H1 (cell line): ENCODE measurements around the gene OSTC. TPM values are rescaled to one million over a fixed set of nuclear protein-coding genes. Genes with fewer than 3 reads are reported as not detected.

ENCODE experiments used
- CTCF ChIA-PET: fragments of 300-600 bp; sonication (Branson Sonifier 250); formaldehyde crosslinking; loops from one replicate; lab custom pipeline; 2021; ENCODE audit not compliant: partially characterized antibody; lab: Charles Lee
- POLR2A ChIA-PET: fragments of 300-600 bp; sonication (Branson Sonifier 250); formaldehyde crosslinking; loops from one replicate; lab custom pipeline; 2021; ENCODE audit warnings: inconsistent platforms; ENCODE audit not compliant: partially characterized antibody; lab: Charles Lee
- DNase-seq, 2 experiments: peaks; one replicate each; pipeline versions ENCODE4 v3.0.0 to v3.0.0-alpha.2; 2010 to 2022; ENCODE audit warnings: low spot score in 2 of 2, low read depth in 1 of 2, mixed read lengths in 1 of 2
- FAIRE-seq: peaks from 2 replicates; lab custom pipeline; 2011; peaks lifted over from hg19 to GRCh38; lab: Jason Lieb, UNC
- H2AFZ ChIP-seq: 2 replicates; pipeline ENCODE4 v1.8.1; 2012; ENCODE audit warnings: low read length, inconsistent platforms
- H2AK5ac ChIP-seq: 2 replicates; pipeline ENCODE4 v1.6.1; 2013; ENCODE audit warnings: low read depth, low read length
- H2BK120ac ChIP-seq: replicated peaks from 2 replicates; pipeline ENCODE3; 2013; ENCODE audit warnings: low read depth, low read length, inconsistent platforms
- H2BK12ac ChIP-seq: 2 replicates; pipeline ENCODE4 v1.6.1; 2013; ENCODE audit warnings: low read depth, low read length
- H2BK15ac ChIP-seq: 2 replicates; pipeline ENCODE4 v1.6.1; 2013; ENCODE audit warnings: low read length
- H2BK20ac ChIP-seq: 2 replicates; pipeline ENCODE4 v1.6.1; 2013; ENCODE audit warnings: low read length
- H2BK5ac ChIP-seq: 2 replicates; pipeline ENCODE4 v1.6.1; 2013; ENCODE audit warnings: low read depth, low read length
- H3K14ac ChIP-seq: 2 replicates; pipeline ENCODE4 v1.6.1; 2013; ENCODE audit warnings: inconsistent platforms; ENCODE audit not compliant: insufficient read length
- H3K18ac ChIP-seq: 2 replicates; pipeline ENCODE4 v1.6.1; 2013; ENCODE audit warnings: low read length; ENCODE audit errors: extremely low read depth
- H3K23ac ChIP-seq: 2 replicates; pipeline ENCODE4 v1.6.1; 2013; ENCODE audit warnings: inconsistent platforms; ENCODE audit not compliant: insufficient read length
- H3K23me2 ChIP-seq: 2 replicates; pipeline ENCODE4 v1.6.1; 2013; ENCODE audit warnings: low read depth, low read length
- H3K27ac ChIP-seq: 2 replicates; pipeline ENCODE4 v1.6.1; 2011; ENCODE audit warnings: low read depth, low read length, inconsistent platforms
- H3K27me3 ChIP-seq, 4 experiments: replicated peaks in 1 of 4; 1 replicate in 1 of 4; 2 replicates in 3 of 4; pipeline versions ENCODE4 v1.6.1 to v1.8.1; 2011 to 2013; ENCODE audit warnings: low read length in 3 of 4, mild to moderate bottlenecking in 3 of 4, inconsistent platforms in 2 of 4, mixed read lengths in 2 of 4, moderate library complexity in 1 of 4; ENCODE audit not compliant: control insufficient read depth in 3 of 4, insufficient read depth in 3 of 4; ENCODE audit errors: extremely low read depth in 1 of 4
- H3K36me3 ChIP-seq, 4 experiments: 2 replicates each; pipeline versions ENCODE4 v1.6.1 to v1.8.1; 2011 to 2013; ENCODE audit warnings: mild to moderate bottlenecking in 4 of 4, low read length in 3 of 4, moderate library complexity in 2 of 4, control low read depth in 1 of 4, inconsistent platforms in 1 of 4; ENCODE audit not compliant: insufficient read depth in 4 of 4, control insufficient read depth in 2 of 4
- H3K4ac ChIP-seq: replicated peaks from 2 replicates; pipeline ENCODE3; 2013; ENCODE audit warnings: low read length, low read depth, mixed read lengths, inconsistent platforms; ENCODE audit not compliant: insufficient read length
- H3K4me1 ChIP-seq, 4 experiments: replicated peaks in 1 of 4; 1 replicate in 1 of 4; 2 replicates in 3 of 4; pipeline versions ENCODE4 v1.6.1 to v1.8.1; 2011 to 2013; ENCODE audit warnings: low read length in 3 of 4, inconsistent platforms in 2 of 4, mixed read lengths in 1 of 4; ENCODE audit not compliant: insufficient read depth in 4 of 4, control insufficient read depth in 3 of 4
- H3K4me2 ChIP-seq, 2 experiments: 2 replicates each; pipeline versions ENCODE4 v1.6.1 to v1.8.1; 2011 to 2013; ENCODE audit warnings: low read depth in 2 of 2, low read length in 2 of 2, control low read depth in 1 of 2, inconsistent platforms in 1 of 2, mild to moderate bottlenecking in 1 of 2; ENCODE audit not compliant: insufficient read depth in 1 of 2
- H3K4me3 ChIP-seq, 4 experiments: fragments of 200-600, 300-600 bp in 1 of 4; sonication (generic), shearing (Covaris generic), sonication (Bioruptor Twin) in 1 of 4; 2 replicates each; pipeline versions ENCODE4 v1.5.1 to v1.8.1; 2011 to 2016; ENCODE audit warnings: low read length in 4 of 4, low read depth in 3 of 4, control low read depth in 2 of 4, inconsistent platforms in 2 of 4, mild to moderate bottlenecking in 2 of 4, mixed read lengths in 1 of 4, moderate library complexity in 1 of 4; ENCODE audit not compliant: insufficient read depth in 2 of 4; ENCODE audit errors: extremely low read depth in 1 of 4
- H3K56ac ChIP-seq: replicated peaks from 2 replicates; pipeline ENCODE3; 2013; ENCODE audit warnings: low read depth, mild to moderate bottlenecking, mixed read lengths, low read length, inconsistent platforms; ENCODE audit not compliant: insufficient read length
- H3K79me1 ChIP-seq: 2 replicates; pipeline ENCODE4 v1.6.1; 2013; ENCODE audit warnings: low read depth, low read length, control low read depth
- H3K79me2 ChIP-seq, 2 experiments: 2 replicates each; pipeline versions ENCODE4 v1.6.1 to v1.8.1; 2012 to 2013; ENCODE audit warnings: low read length in 2 of 2, mild to moderate bottlenecking in 2 of 2, inconsistent platforms in 1 of 2; ENCODE audit not compliant: insufficient read depth in 2 of 2, control insufficient read depth in 1 of 2
- H3K9ac ChIP-seq, 4 experiments: replicated peaks in 1 of 4; 1 replicate in 1 of 4; 2 replicates in 3 of 4; pipeline versions ENCODE4 v1.6.1 to v1.8.1; 2011 to 2013; ENCODE audit warnings: low read depth in 3 of 4, low read length in 3 of 4, control low read depth in 2 of 4, mild to moderate bottlenecking in 2 of 4, moderate library complexity in 2 of 4, inconsistent platforms in 1 of 4; ENCODE audit errors: extremely low read depth in 1 of 4
- H3K9me3 ChIP-seq, 2 experiments: 2 replicates each; pipeline versions ENCODE4 v1.6.1 to v1.8.1; 2012 to 2013; ENCODE audit warnings: mild to moderate bottlenecking in 2 of 2, moderate library complexity in 2 of 2, control low read depth in 1 of 2, inconsistent platforms in 1 of 2, low read depth in 1 of 2, low read length in 1 of 2, mixed read lengths in 1 of 2; ENCODE audit not compliant: insufficient read depth in 2 of 2
- H4K20me1 ChIP-seq, 2 experiments: replicated peaks in 1 of 2; 2 replicates each; pipeline versions ENCODE3 to v1.8.1; 2011 to 2013; ENCODE audit warnings: inconsistent platforms in 2 of 2, low read length in 2 of 2, mild to moderate bottlenecking in 1 of 2; ENCODE audit not compliant: insufficient read depth in 2 of 2, control insufficient read depth in 1 of 2
- H4K5ac ChIP-seq: 2 replicates; pipeline ENCODE4 v1.6.1; 2013; ENCODE audit warnings: low read length, low read depth, mixed read lengths, inconsistent platforms; ENCODE audit not compliant: insufficient read length
- H4K8ac ChIP-seq: 2 replicates; pipeline ENCODE4 v1.8.0; 2013; ENCODE audit warnings: mild to moderate bottlenecking, moderate library complexity, low read length, inconsistent platforms; ENCODE audit not compliant: insufficient read depth; ENCODE audit errors: extremely low read depth
- H4K91ac ChIP-seq: replicated peaks from 2 replicates; pipeline ENCODE3; 2013; ENCODE audit warnings: low read length, mixed read lengths, inconsistent platforms; ENCODE audit not compliant: insufficient read length
- BCL11A ChIP-seq, 2 experiments: IDR thresholded peaks; one replicate each; pipeline ENCODE4 v1.6.1; 2011; ENCODE audit warnings: low read depth in 2 of 2, low read length in 2 of 2, mild to moderate bottlenecking in 2 of 2
- CTBP2 ChIP-seq: IDR thresholded peaks from 2 replicates; pipeline ENCODE4 v1.7.0; 2011; ENCODE audit warnings: borderline replicate concordance, mild to moderate bottlenecking, moderate library complexity, mixed read lengths, low read length; ENCODE audit not compliant: insufficient read depth, insufficient read length
- EZH2 ChIP-seq: fragments of 200-600 bp; sonication (generic); IDR thresholded peaks from 2 replicates; pipeline ENCODE4 v1.7.1; 2012; ENCODE audit warnings: low read depth, mild to moderate bottlenecking, moderate library complexity, low read length, inconsistent platforms; ENCODE audit not compliant: severe bottlenecking
- MAFK ChIP-seq: IDR thresholded peaks from 2 replicates; pipeline ENCODE4 v1.6.1; 2012; ENCODE audit warnings: low read depth, mild to moderate bottlenecking, improper control_type of control experiment, low read length
- RAD21 ChIP-seq, 2 experiments: IDR thresholded peaks in 1 of 2; conservative IDR thresholded peaks in 1 of 2; 2 replicates each; pipeline ENCODE4 v1.6.1; 2011; ENCODE audit warnings: low read depth in 2 of 2, low read length in 2 of 2, improper control_type of control experiment in 1 of 2, inconsistent platforms in 1 of 2, mild to moderate bottlenecking in 1 of 2, moderate library complexity in 1 of 2
- SIX5 ChIP-seq: IDR thresholded peaks from 2 replicates; pipeline ENCODE4 v1.6.1; 2011; ENCODE audit warnings: mild to moderate bottlenecking, low read depth, low read length
- SP4 ChIP-seq: IDR thresholded peaks from 2 replicates; pipeline ENCODE4 v1.6.1; 2012; ENCODE audit warnings: low read length, inconsistent platforms
- WGBS, 2 experiments: shearing (Covaris generic) in 1 of 2; methylation state at CpG; one replicate each; pipeline versions ENCODE4 v1.1.6 to v1.1.7; 2013 to 2015; ENCODE audit warnings: low lambda C conversion rate in 2 of 2, mixed read lengths in 2 of 2, inconsistent platforms in 1 of 2, low coverage in 1 of 2, missing lambda C conversion rate in 1 of 2; ENCODE audit not compliant: insufficient replicate concordance in 2 of 2, insufficient coverage in 1 of 2, insufficient read length in 1 of 2; ENCODE audit errors: extremely low coverage in 1 of 2, missing lambda C conversion rate in 1 of 2; 5-methylcytosine and 5-hydroxymethylcytosine counted together
- polyA plus RNA-seq, 7 experiments: library from polyadenylated mRNA; depleted of rRNA in 3 of 7; stranded (reverse) in 5 of 7; unstranded in 2 of 7; fragments of >200 nt in 5 of 7; fragments of 200-250 nt in 2 of 7; gene quantifications; 1 replicate in 5 of 7; 2 replicates in 1 of 7; 4 replicates in 1 of 7; pipeline versions ENCODE4 v1.2.1 to v1.2.3, GENCODE V29; 2011 to 2013; ENCODE audit warnings: missing spikeins in 2 of 7, mixed read lengths in 2 of 7
- total RNA-seq: library from RNA; stranded (reverse); fragmentation: NEBNext Ultra II Directional; extraction: Animal tissue kit (Norgen Biotek cat#: 25700); gene quantifications from 2 replicates; pipeline ENCODE4 v1.2.1, GENCODE V29; 2021
- TF ChIP-seq, protein P1 (sequence below), 3 experiments: IDR thresholded peaks; 1 replicate in 2 of 3; 2 replicates in 1 of 3; pipeline versions ENCODE4 v1.5.1 to v1.6.1; 2011; ENCODE audit warnings: low read length in 3 of 3, mild to moderate bottlenecking in 3 of 3, inconsistent platforms in 2 of 3, low read depth in 1 of 3, moderate library complexity in 1 of 3; ENCODE audit not compliant: insufficient read depth in 1 of 3; ENCODE audit errors: control extremely low read depth in 1 of 3

The OSTC gene
- total and polyA plus RNA-seq, 2 of the 8 experiments (the other 6 are each of a cell fraction or from before 2014, with no cell fraction given) = 165 to 176 TPM

DNA sequence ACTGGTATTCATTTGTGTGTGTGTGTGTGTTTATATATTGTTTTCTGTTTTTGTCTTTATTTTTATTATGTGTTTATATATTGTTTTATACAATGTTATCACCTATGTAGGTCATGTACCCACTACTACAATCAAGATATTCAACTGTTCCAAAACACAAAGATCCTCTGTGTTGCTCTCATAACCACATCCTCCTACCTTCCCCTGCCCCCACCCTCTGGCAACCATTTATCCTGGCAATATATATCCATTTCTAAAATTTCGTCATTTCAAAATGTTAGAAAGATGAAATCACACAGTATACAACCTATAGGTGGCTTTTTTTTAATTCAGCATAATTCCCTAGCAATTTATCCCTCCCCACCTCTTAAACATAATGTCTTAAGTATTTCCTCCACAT lies 48.9 kb upstream of the OSTC start:
- H3K23ac ChIP-seq = no peak overlapping the region
- H3K79me1 ChIP-seq = no peaks in the 10 kb centered on the region
- no peak overlapping the region for H3K4me2 ChIP-seq
- no peak overlapping the region for H2BK20ac ChIP-seq
- H3K18ac ChIP-seq = no peak overlapping the region
- H3K36me3 ChIP-seq = no peaks in the 10 kb centered on the region
- H3K9me3 ChIP-seq = no peaks in the 10 kb centered on the region
- H2AK5ac ChIP-seq = no peak overlapping the region
- H3K4me3 ChIP-seq = no peak overlapping the region
- POLR2A ChIA-PET = interaction anchor here (1.8 kb wide), 1 partner anchor 9 kb away, joined by 6 read pairs; no protein-coding TSS in a partner anchor
- H3K14ac ChIP-seq = no peak overlapping the region
- no peak overlapping the region for H4K5ac ChIP-seq
- no peak overlapping the region for H2BK120ac ChIP-seq
- no peak overlapping the region for H2BK12ac ChIP-seq
- H3K79me2 ChIP-seq = no peaks in the 10 kb centered on the region
- H3K4ac ChIP-seq = no peak overlapping the region
- no peaks in the 10 kb centered on the region for H4K20me1 ChIP-seq
- CTCF ChIA-PET = no interaction called here
- H2BK15ac ChIP-seq = no peak overlapping the region
- H3K23me2 ChIP-seq = no peaks in the 10 kb centered on the region
- no peak overlapping the region for H3K56ac ChIP-seq
- H4K91ac ChIP-seq = no peak overlapping the region
- no peaks in the 10 kb centered on the region for H3K4me1 ChIP-seq
- H2AFZ ChIP-seq = no peak overlapping the region
- H3K27ac ChIP-seq = no peak overlapping the region
- 86% methylated on average over 1 of the region's 1 CpG; no CpG with 5 or more reads in 1 of the 2 experiments for WGBS, 2 experiments
- no peak overlapping the region for H3K9ac ChIP-seq
- TF ChIP-seq EZH2 (no peak), BCL11A (IDR thresholded peaks at IDR 0.05; ENCODE audit: low read depth in 2 of 2, low read length in 2 of 2) (no peak), CTBP2 (no peak), RAD21 (IDR thresholded peaks at IDR 0.05 in 1 of 2, conservative IDR thresholded peaks at IDR 0.05 in 1 of 2; ENCODE audit: low read depth in 2 of 2, low read length in 2 of 2) (no peak), MAFK (no peak), SIX5 (no peak), SP4 (no peak)
- TF ChIP-seq, protein P1, sequence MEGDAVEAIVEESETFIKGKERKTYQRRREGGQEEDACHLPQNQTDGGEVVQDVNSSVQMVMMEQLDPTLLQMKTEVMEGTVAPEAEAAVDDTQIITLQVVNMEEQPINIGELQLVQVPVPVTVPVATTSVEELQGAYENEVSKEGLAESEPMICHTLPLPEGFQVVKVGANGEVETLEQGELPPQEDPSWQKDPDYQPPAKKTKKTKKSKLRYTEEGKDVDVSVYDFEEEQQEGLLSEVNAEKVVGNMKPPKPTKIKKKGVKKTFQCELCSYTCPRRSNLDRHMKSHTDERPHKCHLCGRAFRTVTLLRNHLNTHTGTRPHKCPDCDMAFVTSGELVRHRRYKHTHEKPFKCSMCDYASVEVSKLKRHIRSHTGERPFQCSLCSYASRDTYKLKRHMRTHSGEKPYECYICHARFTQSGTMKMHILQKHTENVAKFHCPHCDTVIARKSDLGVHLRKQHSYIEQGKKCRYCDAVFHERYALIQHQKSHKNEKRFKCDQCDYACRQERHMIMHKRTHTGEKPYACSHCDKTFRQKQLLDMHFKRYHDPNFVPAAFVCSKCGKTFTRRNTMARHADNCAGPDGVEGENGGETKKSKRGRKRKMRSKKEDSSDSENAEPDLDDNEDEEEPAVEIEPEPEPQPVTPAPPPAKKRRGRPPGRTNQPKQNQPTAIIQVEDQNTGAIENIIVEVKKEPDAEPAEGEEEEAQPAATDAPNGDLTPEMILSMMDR (IDR thresholded peaks at IDR 0.05; ENCODE audit: control extremely low read depth in 1 of 3, insufficient read depth in 1 of 3, low read depth in 1 of 3, low read length in 3 of 3) = no peak
- no peaks in the 10 kb centered on the region for H3K27me3 ChIP-seq
- no peak for FAIRE-seq
- no peak for DNase-seq
- H2BK5ac ChIP-seq = no peak overlapping the region
- H4K8ac ChIP-seq = no peak overlapping the region
